PC-3 (cell line): ENCODE measurements around the gene CD8A.

Source experiments
- EZH2 ChIP-seq: fragments of 300-600 bp; sonication (generic); IDR thresholded peaks from one replicate; pipeline ENCODE4 v1.6.1; 2017; ENCODE audit warnings: antibody characterized with exemption, mild to moderate bottlenecking, low read length; ENCODE audit not compliant: unreplicated experiment
- TF ChIP-seq, protein P1 (sequence below): fragments of 300-600 bp; sonication (generic); conservative IDR thresholded peaks from 2 replicates; pipeline ENCODE4 v1.5.1; 2017; ENCODE audit warnings: antibody characterized with exemption, low read depth, mild to moderate bottlenecking, low read length

DNA sequence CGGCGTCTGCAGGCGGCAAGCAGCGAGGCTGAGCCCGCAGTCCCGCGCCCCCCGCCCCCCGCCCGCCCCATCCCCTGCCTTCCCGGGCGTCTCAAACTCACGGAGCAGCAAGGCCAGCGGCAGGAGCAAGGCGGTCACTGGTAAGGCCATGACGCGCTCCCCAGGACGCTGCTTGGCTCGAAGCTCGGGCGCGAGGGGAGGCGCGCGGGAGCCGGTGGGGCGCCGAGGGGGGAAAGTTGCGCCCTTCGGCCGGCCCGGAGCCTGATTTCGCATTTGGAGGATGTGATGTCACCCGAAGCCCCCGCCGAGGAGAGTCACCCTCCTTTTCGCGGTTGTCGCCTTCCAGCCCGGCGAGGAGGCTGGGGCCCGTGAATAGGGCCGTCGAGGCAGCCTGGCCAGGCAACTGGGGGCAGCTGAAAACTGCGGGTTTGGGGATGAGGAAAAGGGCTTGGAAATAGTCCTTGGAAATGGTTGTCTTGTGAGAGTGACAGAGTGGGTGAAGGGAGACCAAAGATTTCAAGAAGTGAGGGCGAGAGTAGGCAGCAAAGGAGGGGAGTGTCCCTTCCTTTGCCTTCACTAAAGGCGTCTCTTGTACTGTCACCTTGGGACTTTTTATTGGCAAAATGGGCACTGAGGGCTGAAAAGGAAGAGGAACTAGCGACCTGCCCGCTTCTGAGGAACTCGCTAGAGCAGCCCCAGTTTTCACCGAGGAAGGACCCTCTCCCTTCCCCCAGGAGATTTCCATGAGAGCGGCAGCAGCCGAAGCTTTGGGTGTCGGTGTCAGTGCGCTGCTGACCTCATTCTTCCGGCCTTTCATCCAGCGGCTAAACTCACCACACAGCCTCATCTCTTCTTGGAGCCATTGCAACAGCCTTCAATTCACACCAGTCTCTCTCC is at the start of gene CD8A:
- TF ChIP-seq EZH2: no peak
- TF ChIP-seq, protein P1, sequence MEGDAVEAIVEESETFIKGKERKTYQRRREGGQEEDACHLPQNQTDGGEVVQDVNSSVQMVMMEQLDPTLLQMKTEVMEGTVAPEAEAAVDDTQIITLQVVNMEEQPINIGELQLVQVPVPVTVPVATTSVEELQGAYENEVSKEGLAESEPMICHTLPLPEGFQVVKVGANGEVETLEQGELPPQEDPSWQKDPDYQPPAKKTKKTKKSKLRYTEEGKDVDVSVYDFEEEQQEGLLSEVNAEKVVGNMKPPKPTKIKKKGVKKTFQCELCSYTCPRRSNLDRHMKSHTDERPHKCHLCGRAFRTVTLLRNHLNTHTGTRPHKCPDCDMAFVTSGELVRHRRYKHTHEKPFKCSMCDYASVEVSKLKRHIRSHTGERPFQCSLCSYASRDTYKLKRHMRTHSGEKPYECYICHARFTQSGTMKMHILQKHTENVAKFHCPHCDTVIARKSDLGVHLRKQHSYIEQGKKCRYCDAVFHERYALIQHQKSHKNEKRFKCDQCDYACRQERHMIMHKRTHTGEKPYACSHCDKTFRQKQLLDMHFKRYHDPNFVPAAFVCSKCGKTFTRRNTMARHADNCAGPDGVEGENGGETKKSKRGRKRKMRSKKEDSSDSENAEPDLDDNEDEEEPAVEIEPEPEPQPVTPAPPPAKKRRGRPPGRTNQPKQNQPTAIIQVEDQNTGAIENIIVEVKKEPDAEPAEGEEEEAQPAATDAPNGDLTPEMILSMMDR: no peak
